H9 (cell line): ENCODE results near the gene PHACTR1. TPM values are rescaled to one million over a fixed set of nuclear protein-coding genes. Genes with fewer than 3 reads are reported as not detected.

Experiments used
- DNase-seq: peaks from one replicate; pipeline ENCODE4 v3.0.0-alpha.2; 2017
- H2AFZ ChIP-seq: one replicate; pipeline ENCODE4 v1.6.1; 2013; ENCODE audit warnings: mild to moderate bottlenecking, low read length, control low read depth, moderate library complexity
- H2AK5ac ChIP-seq: 2 replicates; pipeline ENCODE4 v1.6.1; 2013; ENCODE audit warnings: low read length, control low read depth, mixed read lengths; ENCODE audit not compliant: insufficient read length
- H2BK120ac ChIP-seq: one replicate; pipeline ENCODE4 v1.6.1; 2013; ENCODE audit warnings: low read depth, mild to moderate bottlenecking, low read length, control low read depth, inconsistent platforms; ENCODE audit not compliant: poor library complexity, severe bottlenecking
- H2BK12ac ChIP-seq: 2 replicates; pipeline ENCODE4 v1.6.1; 2013; ENCODE audit warnings: low read length, control low read depth, mixed read lengths, low read depth; ENCODE audit not compliant: insufficient read length
- H2BK15ac ChIP-seq: 2 replicates; pipeline ENCODE4 v1.6.1; 2013; ENCODE audit warnings: low read depth, low read length, control low read depth
- H2BK20ac ChIP-seq: one replicate; pipeline ENCODE4 v1.6.1; 2013; ENCODE audit warnings: low read depth, mild to moderate bottlenecking, low read length, control low read depth, inconsistent platforms; ENCODE audit not compliant: poor library complexity, severe bottlenecking
- H2BK5ac ChIP-seq: 2 replicates; pipeline ENCODE4 v1.6.1; 2013; ENCODE audit warnings: low read length, control low read depth, mixed read lengths; ENCODE audit not compliant: insufficient read length
- H3K14ac ChIP-seq: 2 replicates; pipeline ENCODE4 v1.6.1; 2013; ENCODE audit warnings: low read length, control low read depth; ENCODE audit not compliant: insufficient read depth
- H3K18ac ChIP-seq: 2 replicates; pipeline ENCODE4 v1.6.1; 2013; ENCODE audit warnings: low read depth, mild to moderate bottlenecking, mixed read lengths, low read length, control low read depth; ENCODE audit not compliant: insufficient read length
- H3K23ac ChIP-seq: 2 replicates; pipeline ENCODE4 v1.6.1; 2013; ENCODE audit warnings: low read length, control low read depth, mixed read lengths, low read depth; ENCODE audit not compliant: insufficient read length
- H3K23me2 ChIP-seq: 2 replicates; pipeline ENCODE4 v1.6.1; 2013; ENCODE audit warnings: low read depth, mild to moderate bottlenecking, mixed read lengths, low read length, control low read depth; ENCODE audit not compliant: insufficient read length, poor library complexity, severe bottlenecking
- H3K27ac ChIP-seq: 2 replicates; pipeline ENCODE4 v1.5.1; 2013; ENCODE audit warnings: low read length, control low read depth, mixed read lengths, low read depth; ENCODE audit not compliant: insufficient read length
- H3K27me3 ChIP-seq: 2 replicates; pipeline ENCODE4 v1.6.1; 2013; ENCODE audit warnings: low read length, control low read depth, inconsistent platforms; ENCODE audit not compliant: insufficient read depth
- H3K4ac ChIP-seq: 2 replicates; pipeline ENCODE4 v1.6.1; 2013; ENCODE audit warnings: low read depth, mild to moderate bottlenecking, control low read depth, inconsistent platforms, low read length, moderate library complexity
- H3K4me1 ChIP-seq: 2 replicates; pipeline ENCODE4 v1.6.1; 2013; ENCODE audit warnings: low read length, control low read depth, inconsistent platforms; ENCODE audit not compliant: insufficient read depth
- H3K4me2 ChIP-seq: 2 replicates; pipeline ENCODE4 v1.6.1; 2013; ENCODE audit warnings: low read length, control low read depth, mixed read lengths; ENCODE audit not compliant: insufficient read length, insufficient read depth
- H3K56ac ChIP-seq: 2 replicates; pipeline ENCODE4 v1.6.1; 2013; ENCODE audit warnings: low read depth, mild to moderate bottlenecking, mixed read lengths, low read length, control low read depth; ENCODE audit not compliant: insufficient read length
- H3K79me1 ChIP-seq: 2 replicates; pipeline ENCODE4 v1.6.1; 2013; ENCODE audit warnings: low read depth, mild to moderate bottlenecking, moderate library complexity, low read length, control low read depth, inconsistent platforms; ENCODE audit not compliant: insufficient read depth, poor library complexity, severe bottlenecking
- H3K79me2 ChIP-seq: 2 replicates; pipeline ENCODE4 v1.6.1; 2013; ENCODE audit warnings: low read length, control low read depth, inconsistent platforms; ENCODE audit not compliant: insufficient read depth
- H3K9ac ChIP-seq: 2 replicates; pipeline ENCODE4 v1.6.1; 2013; ENCODE audit warnings: low read length, control low read depth, mixed read lengths; ENCODE audit not compliant: insufficient read length; ENCODE audit errors: extremely low read depth
- H3K9me3 ChIP-seq: one replicate; pipeline ENCODE4 v1.6.1; 2013; ENCODE audit warnings: low read depth, low read length, inconsistent platforms; ENCODE audit not compliant: control insufficient read depth
- H3T11ph ChIP-seq: one replicate; pipeline ENCODE4 v1.6.1; 2013; ENCODE audit warnings: mild to moderate bottlenecking, low read length, control low read depth, inconsistent platforms
- H4K20me1 ChIP-seq: one replicate; pipeline ENCODE4 v1.6.1; 2013; ENCODE audit not compliant: control insufficient read depth, insufficient read length, insufficient read depth
- H4K5ac ChIP-seq: 2 replicates; pipeline ENCODE4 v1.6.1; 2013; ENCODE audit warnings: low read depth, mild to moderate bottlenecking, mixed read lengths, low read length, control low read depth; ENCODE audit not compliant: insufficient read length
- H4K8ac ChIP-seq: replicated peaks from 2 replicates; pipeline ENCODE4 v1.6.1; 2013; ENCODE audit warnings: low read length, control low read depth, mixed read lengths, low read depth; ENCODE audit not compliant: insufficient read length
- H4K91ac ChIP-seq: 2 replicates; pipeline ENCODE4 v1.6.1; 2013; ENCODE audit warnings: low read depth, mild to moderate bottlenecking, moderate library complexity, mixed read lengths, low read length, control low read depth; ENCODE audit not compliant: insufficient read length
- H3K27ac Mint-ChIP-seq, 3 experiments: 2 replicates in 2 of 3; 3 replicates in 1 of 3; pipeline ENCODE4 v1.8.0; 2020 to 2021; ENCODE audit warnings: mixed read lengths in 3 of 3, mild to moderate bottlenecking in 1 of 3, moderate library complexity in 1 of 3
- H3K27me3 Mint-ChIP-seq: 2 replicates; pipeline ENCODE4 v1.8.0; 2021; ENCODE audit warnings: low read depth, mild to moderate bottlenecking, moderate library complexity, mixed read lengths
- H3K36me3 Mint-ChIP-seq, 3 experiments: 2 replicates in 2 of 3; 3 replicates in 1 of 3; pipeline ENCODE4 v1.8.0; 2020 to 2021; ENCODE audit warnings: low read depth in 3 of 3, mixed read lengths in 3 of 3; ENCODE audit not compliant: insufficient read depth in 1 of 3
- H3K4me1 Mint-ChIP-seq, 2 experiments: 2 replicates each; pipeline ENCODE4 v1.8.0; 2020; ENCODE audit warnings: mixed read lengths in 2 of 2
- H3K4me3 Mint-ChIP-seq, 2 experiments: 2 replicates in 1 of 2; 3 replicates in 1 of 2; pipeline ENCODE4 v1.8.0; 2020 to 2021; ENCODE audit warnings: mild to moderate bottlenecking in 2 of 2, mixed read lengths in 2 of 2, moderate library complexity in 1 of 2
- H3K9me3 Mint-ChIP-seq, 2 experiments: 2 replicates in 1 of 2; 3 replicates in 1 of 2; pipeline ENCODE4 v1.8.0; 2020; ENCODE audit warnings: mild to moderate bottlenecking in 2 of 2, mixed read lengths in 2 of 2, moderate library complexity in 1 of 2
- WGBS: extraction: QIAGEN DNeasy Blood & Tissue Kit; methylation state at CpG from one replicate; pipeline ENCODE4 v1.1.7; 2013; ENCODE audit warnings: missing lambda C conversion rate, low lambda C conversion rate, mixed read lengths; ENCODE audit not compliant: insufficient read length; ENCODE audit errors: extremely low coverage; 5-methylcytosine and 5-hydroxymethylcytosine counted together
- total RNA-seq: library from RNA; stranded (reverse); gene quantifications from 2 replicates; pipeline ENCODE4 v1.2.1, GENCODE V29; 2021
- TF ChIP-seq, protein P1 (sequence below): fragments of 200-600 bp; sonication (generic); conservative IDR thresholded peaks from 3 replicates; pipeline ENCODE4 v1.8.0; 2021; ENCODE audit warnings: antibody characterized with exemption, mild to moderate bottlenecking

PHACTR1 gene
- total RNA-seq, 1 experiment from 2014 or later: 15.9 TPM

DNA sequence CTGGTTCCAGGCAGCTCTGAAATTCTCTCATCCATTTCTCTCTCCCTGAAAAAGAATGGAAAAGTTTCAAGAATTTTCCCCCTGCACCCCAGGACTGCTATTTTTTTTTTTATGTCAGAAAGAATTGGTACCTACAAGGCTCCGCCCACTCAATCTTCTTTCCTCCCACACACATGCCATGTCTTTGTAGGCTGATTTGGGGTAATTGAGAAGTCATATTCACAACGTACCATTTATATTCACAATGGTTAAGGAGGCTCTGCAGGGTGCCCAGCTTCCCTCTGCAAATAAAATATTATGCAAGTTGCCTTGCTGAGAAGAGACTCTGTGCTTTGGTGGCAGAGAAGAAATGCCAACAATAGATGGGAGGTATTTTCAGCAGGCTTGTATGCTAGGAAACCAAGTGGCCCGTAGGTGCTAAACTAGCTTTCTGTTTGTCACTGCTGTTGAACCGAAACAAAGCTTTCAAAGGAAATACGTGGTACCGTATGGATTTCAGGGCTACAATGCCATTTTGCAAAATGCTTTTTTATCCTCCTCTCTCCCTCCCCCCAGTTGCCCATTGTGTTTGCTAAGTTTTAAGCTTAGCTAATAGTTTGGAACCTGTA, 150.0 kb downstream of the PHACTR1 start:
- Histone ChIP-seq H3K23me2 (no peaks in the 10 kb centered on the region), H3K79me1 (no peaks in the 10 kb centered on the region), H3K4ac (no peak overlapping the region), H4K8ac (no peak overlapping the region), H3K27ac (no peak overlapping the region), H2BK20ac (no peak overlapping the region), H3K79me2 (no peaks in the 10 kb centered on the region), H3K14ac (no peak overlapping the region), H3K56ac (no peak overlapping the region), H3K18ac (no peak overlapping the region), H4K20me1 (no peaks in the 10 kb centered on the region), H4K91ac (no peak overlapping the region), H4K5ac (no peak overlapping the region), H3K4me1 (peaks cover 7% of the 10 kb centered on the region; the same call in 1 of the 2 replicates), H3K27me3 (no peaks in the 10 kb centered on the region), H2BK120ac (no peak overlapping the region), H3K4me2 (peak overlapping the region; percentile 17), H3K9me3 (no peaks in the 10 kb centered on the region), H2BK5ac (no peak overlapping the region), H3K23ac (no peak overlapping the region), H2BK12ac (no peak overlapping the region), H3K9ac (no peak overlapping the region), H2AK5ac (no peak overlapping the region), H2BK15ac (no peak overlapping the region), H2AFZ (no peak overlapping the region), H3T11ph (no peak overlapping the region)
- Mint-ChIP-seq H3K9me3 (no peaks in the 10 kb centered on the region), H3K27me3 (no peaks in the 10 kb centered on the region), H3K36me3 (no peaks in the 10 kb centered on the region), H3K4me3 (no peak overlapping the region; a peak in 1 of 5 replicates), H3K4me1 (peaks cover 26 to 29% of the 10 kb centered on the region in 2 experiments), H3K27ac (no peak overlapping the region; a peak in 1 of 7 replicates)
- WGBS: no CpG with 5 or more reads among the region's 6 CpGs
- DNase-seq: no peak
- TF ChIP-seq, protein P1, sequence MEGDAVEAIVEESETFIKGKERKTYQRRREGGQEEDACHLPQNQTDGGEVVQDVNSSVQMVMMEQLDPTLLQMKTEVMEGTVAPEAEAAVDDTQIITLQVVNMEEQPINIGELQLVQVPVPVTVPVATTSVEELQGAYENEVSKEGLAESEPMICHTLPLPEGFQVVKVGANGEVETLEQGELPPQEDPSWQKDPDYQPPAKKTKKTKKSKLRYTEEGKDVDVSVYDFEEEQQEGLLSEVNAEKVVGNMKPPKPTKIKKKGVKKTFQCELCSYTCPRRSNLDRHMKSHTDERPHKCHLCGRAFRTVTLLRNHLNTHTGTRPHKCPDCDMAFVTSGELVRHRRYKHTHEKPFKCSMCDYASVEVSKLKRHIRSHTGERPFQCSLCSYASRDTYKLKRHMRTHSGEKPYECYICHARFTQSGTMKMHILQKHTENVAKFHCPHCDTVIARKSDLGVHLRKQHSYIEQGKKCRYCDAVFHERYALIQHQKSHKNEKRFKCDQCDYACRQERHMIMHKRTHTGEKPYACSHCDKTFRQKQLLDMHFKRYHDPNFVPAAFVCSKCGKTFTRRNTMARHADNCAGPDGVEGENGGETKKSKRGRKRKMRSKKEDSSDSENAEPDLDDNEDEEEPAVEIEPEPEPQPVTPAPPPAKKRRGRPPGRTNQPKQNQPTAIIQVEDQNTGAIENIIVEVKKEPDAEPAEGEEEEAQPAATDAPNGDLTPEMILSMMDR: no peak
